Nephron progenitor cell (in vitro differentiated cells): ENCODE data around the gene PHACTR3.

Experiments
- DNase-seq: peaks from one replicate; pipeline ENCODE4 v3.0.0; 2021
- H3K27ac Mint-ChIP-seq: 2 replicates; pipeline ENCODE4 v1.8.0; 2021; ENCODE audit warnings: mild to moderate bottlenecking, moderate library complexity, mixed read lengths
- H3K27me3 Mint-ChIP-seq: 2 replicates; pipeline ENCODE4 v1.8.0; 2021; ENCODE audit warnings: mild to moderate bottlenecking, low read depth, mixed read lengths; ENCODE audit not compliant: poor library complexity
- H3K36me3 Mint-ChIP-seq: 2 replicates; pipeline ENCODE4 v1.8.0; 2021; ENCODE audit warnings: low read depth, mixed read lengths
- H3K4me1 Mint-ChIP-seq: 2 replicates; pipeline ENCODE4 v1.8.0; 2021; ENCODE audit warnings: mixed read lengths
- H3K4me3 Mint-ChIP-seq: 2 replicates; pipeline ENCODE4 v1.8.0; 2021; ENCODE audit warnings: mild to moderate bottlenecking, moderate library complexity, mixed read lengths
- H3K9me3 Mint-ChIP-seq: 2 replicates; pipeline ENCODE4 v1.8.0; 2021; ENCODE audit warnings: mild to moderate bottlenecking, moderate library complexity, mixed read lengths
- TF ChIP-seq, protein P1 (sequence below): fragments of 200-600 bp; sonication (generic); IDR thresholded peaks from 2 replicates; pipeline ENCODE4 v1.5.0; 2021; ENCODE audit warnings: antibody characterized with exemption

The PHACTR3 gene

DNA sequence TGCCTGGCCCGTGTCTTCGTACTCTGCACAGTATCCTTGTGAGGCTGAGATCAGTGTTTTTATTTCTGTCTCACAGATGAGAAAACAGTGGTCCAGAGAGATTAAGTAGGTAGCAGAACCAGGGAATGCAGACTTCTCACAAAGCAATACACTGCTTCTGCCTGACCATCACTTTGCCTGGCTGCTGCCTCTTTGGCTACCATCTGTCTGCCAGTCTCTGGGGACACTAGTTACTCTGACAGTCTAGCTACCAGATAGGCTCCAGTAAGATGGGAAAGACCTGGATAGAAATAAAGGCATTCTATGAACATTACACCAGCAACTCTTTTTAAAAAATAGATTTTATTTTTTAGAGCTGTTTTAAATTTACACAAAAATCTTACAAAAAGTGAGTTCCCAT is 96.9 kb downstream of the PHACTR3 start:
- no peak overlapping the region for H3K4me3 Mint-ChIP-seq
- H3K27ac Mint-ChIP-seq: no peak overlapping the region
- no peaks in the 10 kb centered on the region for H3K4me1 Mint-ChIP-seq
- peaks cover 86% of the 10 kb centered on the region for H3K9me3 Mint-ChIP-seq
- TF ChIP-seq, protein P1, sequence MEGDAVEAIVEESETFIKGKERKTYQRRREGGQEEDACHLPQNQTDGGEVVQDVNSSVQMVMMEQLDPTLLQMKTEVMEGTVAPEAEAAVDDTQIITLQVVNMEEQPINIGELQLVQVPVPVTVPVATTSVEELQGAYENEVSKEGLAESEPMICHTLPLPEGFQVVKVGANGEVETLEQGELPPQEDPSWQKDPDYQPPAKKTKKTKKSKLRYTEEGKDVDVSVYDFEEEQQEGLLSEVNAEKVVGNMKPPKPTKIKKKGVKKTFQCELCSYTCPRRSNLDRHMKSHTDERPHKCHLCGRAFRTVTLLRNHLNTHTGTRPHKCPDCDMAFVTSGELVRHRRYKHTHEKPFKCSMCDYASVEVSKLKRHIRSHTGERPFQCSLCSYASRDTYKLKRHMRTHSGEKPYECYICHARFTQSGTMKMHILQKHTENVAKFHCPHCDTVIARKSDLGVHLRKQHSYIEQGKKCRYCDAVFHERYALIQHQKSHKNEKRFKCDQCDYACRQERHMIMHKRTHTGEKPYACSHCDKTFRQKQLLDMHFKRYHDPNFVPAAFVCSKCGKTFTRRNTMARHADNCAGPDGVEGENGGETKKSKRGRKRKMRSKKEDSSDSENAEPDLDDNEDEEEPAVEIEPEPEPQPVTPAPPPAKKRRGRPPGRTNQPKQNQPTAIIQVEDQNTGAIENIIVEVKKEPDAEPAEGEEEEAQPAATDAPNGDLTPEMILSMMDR: no peak
- DNase-seq: no peak
- peaks cover 11% of the 10 kb centered on the region for H3K27me3 Mint-ChIP-seq
- no peaks in the 10 kb centered on the region for H3K36me3 Mint-ChIP-seq

DNA sequence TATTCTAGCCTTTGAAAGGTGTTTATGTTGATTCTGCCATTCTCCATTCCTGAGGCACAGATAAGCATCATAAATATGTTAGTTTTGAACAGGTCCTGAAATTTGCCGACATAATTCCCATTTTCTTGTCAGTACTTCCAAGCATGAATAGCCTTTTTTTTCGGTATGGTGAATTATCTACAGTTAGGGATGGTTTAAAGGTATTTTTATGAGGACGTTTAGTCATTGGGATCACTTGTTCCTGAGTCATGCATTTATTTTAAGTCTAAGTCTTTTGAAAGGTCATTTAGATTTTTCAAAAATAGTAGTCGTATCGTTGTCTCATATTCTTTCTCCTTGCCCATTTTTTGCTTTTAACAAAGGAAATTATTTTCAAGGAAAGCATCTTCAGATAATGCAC is 98.7 kb downstream of the PHACTR3 start:
- TF ChIP-seq, protein P1: no peak
- DNase-seq: no peak
- Mint-ChIP-seq H3K27ac (no peak overlapping the region), H3K4me3 (no peak overlapping the region), H3K36me3 (no peaks in the 10 kb centered on the region), H3K27me3 (peaks cover 6% of the 10 kb centered on the region), H3K9me3 (peaks cover 89% of the 10 kb centered on the region), H3K4me1 (no peaks in the 10 kb centered on the region)

DNA sequence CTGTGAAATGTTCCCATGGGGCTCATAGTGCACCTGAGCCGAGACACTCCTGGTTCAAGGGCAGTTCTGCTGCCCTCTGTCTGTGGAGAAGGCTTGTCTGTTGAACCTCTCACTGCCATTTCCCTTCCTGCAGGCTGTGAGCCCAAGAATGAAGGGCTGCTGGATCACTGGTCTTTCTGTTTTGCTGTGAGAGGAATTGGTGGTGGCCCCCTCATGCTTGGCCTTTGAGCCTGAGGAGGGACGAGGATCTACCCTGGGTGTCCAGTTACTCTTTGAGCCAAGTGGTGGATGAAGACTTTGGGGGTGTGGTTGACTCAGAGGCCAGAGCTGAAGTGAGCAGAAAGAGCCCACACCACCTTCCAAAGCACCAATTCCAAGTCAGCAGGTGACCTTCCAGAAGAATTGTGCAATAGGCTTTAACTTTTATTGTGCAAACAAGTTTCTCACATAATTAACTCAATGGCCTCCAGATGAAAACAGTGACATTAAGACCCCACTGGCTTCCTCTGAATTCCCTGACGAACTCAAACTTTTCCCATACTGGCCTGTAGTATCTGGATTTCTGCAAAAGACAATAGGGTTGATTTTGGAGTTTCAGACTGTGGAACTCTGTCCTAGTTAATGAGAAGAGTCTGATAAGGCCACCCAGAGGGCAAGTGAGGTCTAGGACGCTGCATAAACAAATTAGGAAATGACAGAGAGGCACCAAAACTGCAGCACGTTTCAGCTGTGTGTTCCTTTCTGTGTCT is 101.5 kb downstream of the PHACTR3 start:
- Mint-ChIP-seq H3K4me1 (no peaks in the 10 kb centered on the region), H3K27ac (no peak overlapping the region), H3K9me3 (peaks cover 83% of the 10 kb centered on the region), H3K36me3 (no peaks in the 10 kb centered on the region), H3K27me3 (no peaks in the 10 kb centered on the region), H3K4me3 (no peak overlapping the region)
- TF ChIP-seq, protein P1: no peak
- no peak for DNase-seq

DNA sequence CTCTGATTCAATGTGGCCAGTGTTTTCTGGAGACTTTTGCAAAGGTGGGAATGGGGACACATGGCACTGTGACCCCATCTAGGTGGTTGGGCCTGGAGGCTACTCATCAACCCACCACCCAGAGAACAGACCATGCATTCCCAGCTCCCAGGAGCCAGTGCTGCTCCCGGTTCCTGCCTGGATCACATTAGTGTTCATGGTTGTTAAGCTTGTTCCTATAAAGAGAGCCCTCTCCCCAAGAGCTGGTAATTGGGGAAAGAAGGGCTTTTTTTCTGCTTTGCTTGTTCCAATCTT is 102.0 kb downstream of the PHACTR3 start:
- Mint-ChIP-seq H3K27ac (no peak overlapping the region), H3K4me1 (no peaks in the 10 kb centered on the region), H3K27me3 (no peaks in the 10 kb centered on the region), H3K4me3 (no peak overlapping the region), H3K36me3 (no peaks in the 10 kb centered on the region), H3K9me3 (peaks cover 81% of the 10 kb centered on the region)
- TF ChIP-seq, protein P1: no peak
- no peak for DNase-seq

DNA sequence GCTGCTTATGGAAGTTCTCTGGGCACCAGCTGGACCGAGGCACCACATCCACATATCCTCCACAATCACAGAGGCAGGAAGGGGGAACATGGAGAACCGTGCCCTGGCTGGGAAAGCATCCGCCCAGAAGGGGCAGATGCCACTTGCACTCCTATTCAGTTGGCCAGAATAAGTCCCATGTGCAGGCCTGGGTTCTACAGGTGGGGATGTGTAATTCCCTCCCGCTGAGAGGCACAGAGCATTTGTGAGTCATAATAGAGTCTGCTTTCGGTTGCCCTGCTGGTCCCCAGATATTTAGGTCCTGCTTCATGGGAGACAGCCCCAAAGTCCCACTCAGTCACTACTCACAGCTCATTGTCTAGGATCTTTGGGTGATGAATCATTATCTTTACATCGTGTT is 104.0 kb downstream of the PHACTR3 start:
- peaks cover 82% of the 10 kb centered on the region for H3K9me3 Mint-ChIP-seq

DNA sequence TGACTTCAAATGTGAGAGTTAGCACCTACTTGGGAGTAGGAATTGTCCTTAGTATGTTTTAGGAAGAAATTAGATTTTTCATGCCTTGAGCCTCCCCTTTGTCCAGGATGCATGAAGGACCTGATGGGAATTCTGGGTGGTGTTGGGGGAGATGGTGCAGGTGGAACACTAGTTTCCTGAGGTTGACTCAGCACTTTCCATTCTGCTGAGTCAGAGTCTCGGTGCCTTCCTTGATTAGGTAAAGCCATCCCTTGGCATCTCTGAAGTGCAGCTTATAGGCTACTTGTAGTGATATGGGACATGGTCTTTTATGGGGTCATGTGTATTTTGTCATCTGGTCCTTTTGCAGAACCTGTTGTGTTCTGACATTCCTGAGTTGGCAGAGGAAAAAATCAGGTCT is 105.3 kb downstream of the PHACTR3 start:
- Mint-ChIP-seq H3K4me3 (no peak overlapping the region), H3K4me1 (no peaks in the 10 kb centered on the region), H3K9me3 (peaks cover 84% of the 10 kb centered on the region), H3K27ac (no peak overlapping the region), H3K27me3 (no peaks in the 10 kb centered on the region), H3K36me3 (no peaks in the 10 kb centered on the region)
- TF ChIP-seq, protein P1: no peak
- no peak for DNase-seq

More for the DNA sequence above, 104.0 kb downstream of the PHACTR3 start:
- TF ChIP-seq, protein P1: no peak
- no peaks in the 10 kb centered on the region for H3K4me1 Mint-ChIP-seq
- no peaks in the 10 kb centered on the region for H3K27me3 Mint-ChIP-seq
- H3K4me3 Mint-ChIP-seq: no peak overlapping the region
- no peak overlapping the region for H3K27ac Mint-ChIP-seq
- no peak for DNase-seq
- no peaks in the 10 kb centered on the region for H3K36me3 Mint-ChIP-seq
